SK-N-MC (cell line): ENCODE measurements around the gene ALAD.

Experiments used
- DNase-seq: peaks from one replicate; pipeline ENCODE4 v3.0.0-alpha.2; 2011; ENCODE audit warnings: low read depth, low spot score
- H3K27ac ChIP-seq: fragments of 200-600 bp; sonication (generic); 2 replicates; pipeline ENCODE4 v1.5.1; 2016; ENCODE audit warnings: mixed run types
- H3K36me3 ChIP-seq: fragments of 200-600 bp; sonication (generic); 2 replicates; pipeline ENCODE4 v1.6.1; 2017; ENCODE audit warnings: antibody characterized with exemption, low read length, mixed read lengths; ENCODE audit not compliant: insufficient read depth
- H3K4me3 ChIP-seq: fragments of 200-600 bp; sonication (generic); 2 replicates; pipeline ENCODE4 v1.5.1; 2016
- H3K9ac ChIP-seq: fragments of 200-600 bp; sonication (generic); 2 replicates; pipeline ENCODE4 v1.8.0; 2017; ENCODE audit warnings: mixed run types, mixed read lengths; ENCODE audit not compliant: insufficient read length
- H3K9me3 ChIP-seq: fragments of 200-600 bp; sonication (generic); 2 replicates; pipeline ENCODE4 v1.6.1; 2017; ENCODE audit warnings: low read depth, mild to moderate bottlenecking, antibody characterized with exemption, low read length, moderate library complexity, mixed read lengths
- EZH2 ChIP-seq: fragments of 200-600 bp; sonication (generic); IDR thresholded peaks from one replicate; pipeline ENCODE4 v1.6.1; 2017; ENCODE audit warnings: antibody characterized with exemption
- FOXP2 ChIP-seq: optimal IDR thresholded peaks from 2 replicates; pipeline ENCODE3; 2011; ENCODE audit warnings: mild to moderate bottlenecking, moderate library complexity; ENCODE audit not compliant: insufficient read depth; ENCODE audit errors: extremely low read length, control extremely low read depth
- POLR2AphosphoS5 ChIP-seq: IDR thresholded peaks from 2 replicates; pipeline ENCODE4 v1.6.1; 2012; ENCODE audit warnings: mild to moderate bottlenecking, low read depth, low read length, borderline replicate concordance

The ALAD gene

GRCh38 chr9:113427629-113428028, 26.5 kb upstream of the ALAD start:
- DNase-seq, result no peak
- no peak overlapping the region for H3K4me3 ChIP-seq
- TF ChIP-seq EZH2 (no peak), POLR2AphosphoS5 (no peak), FOXP2 (no peak)
- no peaks in the 10 kb centered on the region for H3K36me3 ChIP-seq
- H3K27ac ChIP-seq, result no peak overlapping the region
- H3K9me3 ChIP-seq, result no peaks in the 10 kb centered on the region
- no peak overlapping the region for H3K9ac ChIP-seq

GRCh38 chr9:113426701-113427100, 25.6 kb upstream of the ALAD start:
- no peak for DNase-seq
- TF ChIP-seq POLR2AphosphoS5 (no peak), FOXP2 (no peak), EZH2 (no peak)
- Histone ChIP-seq H3K9me3 (no peaks in the 10 kb centered on the region), H3K27ac (no peak overlapping the region), H3K4me3 (no peak overlapping the region), H3K9ac (no peak overlapping the region), H3K36me3 (no peaks in the 10 kb centered on the region)

- no peak for DNase-seq
- no peak overlapping the region for H3K4me3 ChIP-seq
- H3K9me3 ChIP-seq, result no peaks in the 10 kb centered on the region
- H3K27ac ChIP-seq, result no peak overlapping the region
- TF ChIP-seq POLR2AphosphoS5 (no peak), EZH2 (no peak), FOXP2 (no peak)
- no peaks in the 10 kb centered on the region for H3K36me3 ChIP-seq
- H3K9ac ChIP-seq, result no peak overlapping the region
These were observed 24.0 kb upstream of the ALAD start for GRCh38 chr9:113425072-113425471.

- H3K36me3 ChIP-seq, result no peaks in the 10 kb centered on the region
- no peak overlapping the region for H3K4me3 ChIP-seq
- H3K9me3 ChIP-seq, result no peaks in the 10 kb centered on the region
- TF ChIP-seq POLR2AphosphoS5, result no peak
- TF ChIP-seq FOXP2, result no peak
- TF ChIP-seq EZH2, result no peak
- H3K27ac ChIP-seq, result no peak overlapping the region
- no peak for DNase-seq
- H3K9ac ChIP-seq, result no peak overlapping the region
These were observed 20.6 kb upstream of the ALAD start for GRCh38 chr9:113421726-113422125.

- no peak for DNase-seq
- TF ChIP-seq FOXP2, result no peak
- TF ChIP-seq POLR2AphosphoS5, result no peak
- TF ChIP-seq EZH2, result no peak
- Histone ChIP-seq H3K27ac (no peak overlapping the region), H3K9me3 (no peaks in the 10 kb centered on the region), H3K36me3 (no peaks in the 10 kb centered on the region), H3K4me3 (no peak overlapping the region), H3K9ac (no peak overlapping the region)
These were observed 16.3 kb upstream of the ALAD start for GRCh38 chr9:113417370-113417769.

- Histone ChIP-seq H3K27ac (no peak overlapping the region), H3K9me3 (no peaks in the 10 kb centered on the region), H3K9ac (no peak overlapping the region), H3K4me3 (no peak overlapping the region), H3K36me3 (no peaks in the 10 kb centered on the region)
- DNase-seq, result no peak
- TF ChIP-seq FOXP2 (no peak), EZH2 (no peak), POLR2AphosphoS5 (no peak)
These were observed 15.2 kb upstream of the ALAD start for GRCh38 chr9:113416149-113416721.

- H3K9ac ChIP-seq, result peak within 1 kb of the TSS; percentile 98
- H3K36me3 ChIP-seq, result peaks cover 27% of the 10 kb centered on the region
- peak within 1 kb of the TSS; percentile 90 for H3K4me3 ChIP-seq
- H3K9me3 ChIP-seq, result no peaks in the 10 kb centered on the region
- DNase-seq, result peak; percentile 79
- H3K27ac ChIP-seq, result peak within 1 kb of the TSS; percentile 98
- no peak for TF ChIP-seq EZH2
- TF ChIP-seq FOXP2, result peak; percentile 70
- peak; percentile 84 for TF ChIP-seq POLR2AphosphoS5
These were observed 9.3 kb upstream of the ALAD start, which contains the start of the genes C9orf43 and POLE3 for GRCh38 chr9:113410207-113410864. Gene C9orf43, plus strand, starts transcription at chr9:113410747. Its CDS starts 2,747 bp downstream, at chr9:113413494. Gene POLE3, minus strand, starts transcription at chr9:113410675. Its CDS starts 382 bp downstream, at chr9:113410293.

GRCh38 chr9:113409883-113410206, 8.8 kb upstream of the ALAD start:
- DNase-seq, result no peak

More at GRCh38 chr9:113409883-113410206, 8.8 kb upstream of the ALAD start:
- H3K27ac ChIP-seq, result peak overlapping the region; percentile 98
- no peaks in the 10 kb centered on the region for H3K9me3 ChIP-seq
- peak overlapping the region; percentile 98 for H3K9ac ChIP-seq
- H3K36me3 ChIP-seq, result peaks cover 27% of the 10 kb centered on the region
- TF ChIP-seq FOXP2 (no peak), EZH2 (no peak), POLR2AphosphoS5 (no peak)
- peak overlapping the region; percentile 90 for H3K4me3 ChIP-seq
